K562 (cell line): ENCODE data around the gene INPPL1. TPM values are rescaled to one million over a fixed set of nuclear protein-coding genes. Genes with fewer than 3 reads are reported as not detected.
A peak's percentile ranks its signal among the peaks of the same experiment; 100 is the strongest.

ENCODE experiments used
- ATAC-seq: fragments of 200-7000 bp; cut with Tn5 transposase; 3 replicates; pipeline ENCODE4 v1.9.1; 2020; ENCODE audit warnings: moderate library complexity
- BruUV-seq: library from RNA; stranded (reverse); fragments of 400-500 nt; replicated peaks from 2 replicates; lab custom pipeline; 2021; lab: Mats Ljungman, UMichigan
- CTCF ChIA-PET: fragments of 300-600 bp; formaldehyde crosslinking; extraction: SDS; loops from one replicate; lab custom pipeline; 2021; ENCODE audit warnings: low intra/inter-chr PET ratio; lab: Yijun Ruan, JAX
- POLR2A ChIA-PET: fragments of 300-600, 350-650 bp; sonication (Branson Sonifier 250); formaldehyde crosslinking; extraction: SDS; loops from one replicate; lab custom pipeline; 2021; ENCODE audit warnings: antibody characterized with exemption, inconsistent platforms; lab: Yijun Ruan, JAX
- DNase-seq, 4 experiments: peaks; one replicate each; pipeline versions ENCODE4 v3.0.0 to v3.0.0-alpha.2; 2011 to 2018; ENCODE audit warnings: low spot score in 3 of 4, mixed read lengths in 3 of 4; ENCODE audit errors: extremely low read depth in 1 of 4
- FAIRE-seq: peaks from 2 replicates; lab custom pipeline; 2011; peaks lifted over from hg19 to GRCh38; lab: Jason Lieb, UNC
- H2AFZ ChIP-seq: 2 replicates; pipeline ENCODE4 v1.6.0; 2011; ENCODE audit warnings: low read depth, low read length, control low read depth, inconsistent platforms
- H3K27ac ChIP-seq: fragments of 200-600 bp; 3 replicates; pipeline ENCODE4 v1.8.0; 2011; ENCODE audit warnings: low read depth, mild to moderate bottlenecking, control low read depth, inconsistent platforms, low read length, moderate library complexity, mixed read lengths; ENCODE audit errors: extremely low read depth
- H3K27me3 ChIP-seq, 2 experiments: fragments of 300-600 bp in 1 of 2; 2 replicates in 1 of 2; 3 replicates in 1 of 2; pipeline versions ENCODE4 v1.6.0 to v1.8.0; 2011; ENCODE audit warnings: inconsistent platforms in 2 of 2, low read length in 2 of 2, mild to moderate bottlenecking in 1 of 2, mixed read lengths in 1 of 2, moderate library complexity in 1 of 2; ENCODE audit not compliant: control insufficient read depth in 2 of 2, insufficient read depth in 2 of 2
- H3K36me3 ChIP-seq: fragments of 300-600 bp; 3 replicates; pipeline ENCODE4 v1.8.0; 2011; ENCODE audit warnings: mild to moderate bottlenecking, low read length, inconsistent platforms; ENCODE audit not compliant: control insufficient read depth, insufficient read depth
- H3K4me1 ChIP-seq, 2 experiments: fragments of 200-600 bp in 1 of 2; replicated peaks in 1 of 2; 2 replicates in 1 of 2; 3 replicates in 1 of 2; pipeline versions ENCODE4 v1.5.1 to v1.8.0; 2011; ENCODE audit warnings: inconsistent platforms in 2 of 2, low read length in 2 of 2, mild to moderate bottlenecking in 1 of 2, mixed read lengths in 1 of 2, moderate library complexity in 1 of 2; ENCODE audit not compliant: control insufficient read depth in 2 of 2, insufficient read depth in 2 of 2
- H3K4me2 ChIP-seq: 2 replicates; pipeline ENCODE4 v1.6.1; 2011; ENCODE audit warnings: low read length, control low read depth, inconsistent platforms, mixed read lengths; ENCODE audit not compliant: insufficient read depth
- H3K4me3 ChIP-seq: fragments of 200-600 bp; sonication (generic), shearing (Covaris generic); 2 replicates; pipeline ENCODE4 v1.5.1; 2016; ENCODE audit warnings: control low read depth, inconsistent platforms
- H3K79me2 ChIP-seq: fragments of 200-600 bp; 3 replicates; pipeline ENCODE4 v1.8.0; 2011; ENCODE audit warnings: low read length, inconsistent platforms; ENCODE audit not compliant: control insufficient read depth, insufficient read depth
- H3K9ac ChIP-seq, 2 experiments: 2 replicates each; pipeline versions ENCODE4 v1.6.0 to v1.6.1; 2011; ENCODE audit warnings: low read depth in 2 of 2, low read length in 2 of 2, control low read depth in 1 of 2, inconsistent platforms in 1 of 2, mild to moderate bottlenecking in 1 of 2, mixed read lengths in 1 of 2; ENCODE audit not compliant: insufficient read depth in 1 of 2
- H3K9me1 ChIP-seq: one replicate; pipeline ENCODE4 v1.6.0; 2011; ENCODE audit warnings: inconsistent platforms, mild to moderate bottlenecking, low read length, moderate library complexity; ENCODE audit not compliant: control insufficient read depth, insufficient read depth
- H3K9me3 ChIP-seq: replicated peaks from 2 replicates; pipeline ENCODE4 v1.5.1; 2011; ENCODE audit warnings: low read depth, low read length, inconsistent platforms; ENCODE audit not compliant: control insufficient read depth, insufficient read depth
- H4K20me1 ChIP-seq: replicated peaks from 2 replicates; pipeline ENCODE4 v1.6.1; 2011; ENCODE audit warnings: low read length, inconsistent platforms, mixed read lengths; ENCODE audit not compliant: control insufficient read depth, insufficient read depth
- ATF1 ChIP-seq, 2 experiments: fragments of 450-650 bp in 1 of 2; IDR thresholded peaks; 2 replicates each; pipeline ENCODE4 v1.6.1; 2016; ENCODE audit warnings: missing compliant biosample characterization in 1 of 2, missing genetic modification characterization in 1 of 2
- CBFB ChIP-seq: sonication (generic); formaldehyde crosslinking; IDR thresholded peaks from 2 replicates; pipeline ENCODE4 v1.4.0; 2020; ENCODE audit warnings: mild to moderate bottlenecking, missing genetic modification reagents
- CC2D1A ChIP-seq: fragments of 450-650 bp; IDR thresholded peaks from 2 replicates; pipeline ENCODE4 v1.6.1; 2017; ENCODE audit warnings: mild to moderate bottlenecking
- CTCFL ChIP-seq: IDR thresholded peaks from 2 replicates; pipeline ENCODE4 v1.6.1; 2011; ENCODE audit warnings: borderline replicate concordance, low read depth, mild to moderate bottlenecking, moderate library complexity, low read length; ENCODE audit not compliant: insufficient read depth, poor library complexity, severe bottlenecking
- FOS ChIP-seq: IDR thresholded peaks from 3 replicates; pipeline ENCODE4 v1.6.1; 2011; ENCODE audit not compliant: insufficient read length; ENCODE audit errors: extremely low read depth
- FOSL1 ChIP-seq: fragments of 200-800 bp; sonication (Bioruptor generic); conservative IDR thresholded peaks from 2 replicates; pipeline ENCODE4 v1.6.1; 2016; ENCODE audit warnings: missing genetic modification characterization, missing compliant biosample characterization
- FOXK2 ChIP-seq, 2 experiments: fragments of 450-650 bp; IDR thresholded peaks in 1 of 2; conservative IDR thresholded peaks in 1 of 2; 2 replicates each; pipeline ENCODE4 v1.6.1; 2016; ENCODE audit warnings: low read depth in 2 of 2, mild to moderate bottlenecking in 1 of 2
- KDM1A ChIP-seq, 2 experiments: fragments of 450-650 bp; IDR thresholded peaks; 2 replicates each; pipeline ENCODE4 v1.6.1; 2016; ENCODE audit warnings: mild to moderate bottlenecking in 2 of 2
- KDM2B ChIP-seq: fragments of 250-450 bp; sonication (Bioruptor Pico); IDR thresholded peaks from 2 replicates; pipeline ENCODE4 v1.8.0; 2021; ENCODE audit warnings: mild to moderate bottlenecking, moderate library complexity
- KDM5B ChIP-seq: fragments of 200-600 bp; sonication (generic); IDR thresholded peaks from 2 replicates; pipeline ENCODE4 v1.6.1; 2012; ENCODE audit warnings: low read depth, mild to moderate bottlenecking, moderate library complexity, low read length, control low read depth, inconsistent platforms; ENCODE audit not compliant: insufficient replicate concordance
- MAX ChIP-seq: sonication (generic); formaldehyde crosslinking; IDR thresholded peaks from 2 replicates; pipeline ENCODE4 v1.9.0; 2022; ENCODE audit warnings: mild to moderate bottlenecking, missing genetic modification reagents
- MYC ChIP-seq, 2 experiments: fragments of 250-450 bp in 1 of 2; sonication (Bioruptor Pico) in 1 of 2; IDR thresholded peaks; 2 replicates each; pipeline versions ENCODE4 v1.5.1 to v1.6.1; 2012 to 2021; ENCODE audit warnings: low read depth in 2 of 2, borderline replicate concordance in 1 of 2, improper control_type of control experiment in 1 of 2, low read length in 1 of 2, mild to moderate bottlenecking in 1 of 2, moderate library complexity in 1 of 2
- NFIX ChIP-seq: fragments of 250-450 bp; sonication (Bioruptor Pico); IDR thresholded peaks from 2 replicates; pipeline ENCODE4 v1.4.0; 2020; ENCODE audit warnings: low read depth, mild to moderate bottlenecking, moderate library complexity
- PREB ChIP-seq: sonication (generic); formaldehyde crosslinking; IDR thresholded peaks from 2 replicates; pipeline ENCODE4 v1.8.1; 2023; ENCODE audit warnings: mild to moderate bottlenecking, missing genetic modification reagents
- SRSF7 ChIP-seq: fragments of 200-400 bp; formaldehyde crosslinking; optimal IDR thresholded peaks from 2 replicates; pipeline ENCODE3; 2017; ENCODE audit warnings: mild to moderate bottlenecking, low read depth, low read length
- ZBTB34 ChIP-seq: fragments of 250-450 bp; sonication (Bioruptor Pico); IDR thresholded peaks from 2 replicates; pipeline ENCODE4 v1.8.0; 2021; ENCODE audit warnings: mild to moderate bottlenecking, moderate library complexity
- ZNF140 ChIP-seq: fragments of 250-450 bp; sonication (Bioruptor Pico); IDR thresholded peaks from 2 replicates; pipeline ENCODE4 v1.8.0; 2021; ENCODE audit warnings: moderate library complexity, mild to moderate bottlenecking, inconsistent platforms
- ZNF79 ChIP-seq: fragments of 250-450 bp; sonication (Bioruptor Pico); IDR thresholded peaks from 2 replicates; pipeline ENCODE4 v1.4.0; 2020; ENCODE audit warnings: low read depth, mild to moderate bottlenecking, moderate library complexity
- WGBS: fragments of 100-300 bp; shearing (Covaris generic); methylation state at CpG from one replicate; pipeline ENCODE4 v1.1.6; 2016; ENCODE audit warnings: low coverage, mixed read lengths; ENCODE audit not compliant: insufficient coverage; ENCODE audit errors: missing lambda C conversion rate; 5-methylcytosine and 5-hydroxymethylcytosine counted together
- in situ Hi-C: fragments of 300-500 bp; cut with MboI; formaldehyde crosslinking; loops from 4 replicates; pipeline ENCODE4 v1.15.0; 2018; ENCODE audit warnings: inconsistent platforms, mixed read lengths
- intact Hi-C: fragments of 100-400 bp; cut with micrococcal nuclease; formaldehyde crosslinking; loops from 2 replicates; pipeline ENCODE4 v1.14.2; 2022
- polyA plus RNA-seq, 8 experiments: library from polyadenylated mRNA; depleted of rRNA in 4 of 8; stranded (reverse) in 5 of 8; unstranded in 3 of 8; fragments of >200 nt; fragmentation: Nextera tagmentation in 2 of 8; fragmentation: Illumina TruSeq in 1 of 8; extraction: Ambion mirVana in 2 of 8; extraction: Trizol in 1 of 8; gene quantifications; 2 replicates each; pipeline versions ENCODE4 v1.2.1 to v1.2.3, GENCODE V29; 2011 to 2014; ENCODE audit warnings: inconsistent platforms in 1 of 8, missing spikeins in 1 of 8
- total RNA-seq, 7 experiments: library from RNA; depleted of rRNA in 6 of 7; stranded (reverse); fragments of >200 nt in 6 of 7; fragmentation: Illumina TruSeq in 2 of 7; extraction: Trizol in 2 of 7; gene quantifications; 2 replicates each; pipeline versions ENCODE4 v1.2.1 to v1.2.3, GENCODE V29; 2011 to 2021; ENCODE audit warnings: low replicate concordance in 1 of 7

The INPPL1 gene
- total and polyA plus RNA-seq, 9 of the 15 experiments (the other 6 are each of a cell fraction or from before 2014, with no cell fraction given) = 0.55 to 137 (median 61.6) TPM

GRCh38 chr11:72228844-72229231 lies 4.3 kb downstream of the INPPL1 start:
- Histone ChIP-seq H3K27ac (no peak overlapping the region), H3K9ac (no peak overlapping the region), H3K4me1 (peaks cover 9 to 42% of the 10 kb centered on the region in 2 experiments), H3K27me3 (no peaks in the 10 kb centered on the region), H3K9me3 (no peaks in the 10 kb centered on the region), H3K4me3 (no peak overlapping the region), H2AFZ (no peak overlapping the region), H4K20me1 (no peaks in the 10 kb centered on the region), H3K9me1 (peaks cover 8% of the 10 kb centered on the region), H3K4me2 (no peak overlapping the region), H3K79me2 (peaks cover 27% of the 10 kb centered on the region), H3K36me3 (peaks cover 78% of the 10 kb centered on the region)
- in situ Hi-C loops (no loop called here), intact Hi-C loops (no loop called here)
- DNase-seq (peak in 1 of 4 experiments; percentile 3), FAIRE-seq (no peak), ATAC-seq (no peak)
- ChIA-PET POLR2A (interaction anchor here (0.5 to 2.9 kb wide), 6 partner anchors 8 to 198 kb away, joined by 3 to 13 read pairs (median 3); no protein-coding TSS in a partner anchor), CTCF (no interaction called here)
- BruUV-seq = no TSS peak
- WGBS = 98% methylated on average over 4 of the region's 7 CpGs
- TF ChIP-seq ZNF79 (CRISPR knock-in tag) (no peak), KDM2B (CRISPR knock-in tag) (no peak), ZNF140 (CRISPR knock-in tag) (no peak), KDM5B (no peak), CTCFL (no peak), FOSL1 (tag) (no peak), FOS (no peak), SRSF7 (no peak), ATF1 (CRISPR knock-in tag; IDR thresholded peaks at IDR 0.05) (no peak), ATF1 (tag; IDR thresholded peaks at IDR 0.05) (no peak), NFIX (no peak), CC2D1A (no peak), KDM1A (IDR thresholded peaks at IDR 0.05) (no peak), ZBTB34 (CRISPR knock-in tag) (no peak), MAX (CRISPR knock-in tag) (no peak), MYC (IDR thresholded peaks at IDR 0.05; ENCODE audit: low read depth, low read length) (no peak), MYC (CRISPR knock-in tag; IDR thresholded peaks at IDR 0.05; ENCODE audit: borderline replicate concordance, low read depth) (no peak), PREB (CRISPR knock-in tag) (no peak), CBFB (CRISPR knock-in tag) (no peak), FOXK2 (conservative IDR thresholded peaks at IDR 0.05 in 1 of 2, IDR thresholded peaks at IDR 0.05 in 1 of 2; ENCODE audit: low read depth in 2 of 2) (no peak)
